Activated T-cell treated with anti-CD3 and anti-CD28 coated beads, Interleukin-2, amount 50 U/mL, for 4 hours (primary cell): Measurements from ENCODE around the gene SMYD3. TPM values are rescaled to one million over a fixed set of nuclear protein-coding genes. Genes with fewer than 3 reads are reported as not detected.

Experiments used
- ATAC-seq, 2 donors: fragments of 200-7000 bp; cut with Tn5 transposase; one replicate each; pipeline ENCODE4 v1.10.0; 2021
- DNase-seq: peaks from one replicate; pipeline ENCODE4 v3.0.0-alpha.2; 2020
- H3K27me3 Mint-ChIP-seq: one replicate; pipeline ENCODE4 v1.8.0; 2021; ENCODE audit warnings: low read depth, mixed read lengths
- H3K36me3 Mint-ChIP-seq: one replicate; pipeline ENCODE4 v1.8.0; 2022; ENCODE audit warnings: mixed read lengths; ENCODE audit not compliant: insufficient read depth
- H3K4me1 Mint-ChIP-seq: one replicate; pipeline ENCODE4 v1.8.0; 2021; ENCODE audit warnings: low read depth, mixed read lengths
- H3K4me3 Mint-ChIP-seq: one replicate; pipeline ENCODE4 v1.8.0; 2021; ENCODE audit warnings: mild to moderate bottlenecking, moderate library complexity, mixed read lengths
- H3K9me3 Mint-ChIP-seq: one replicate; pipeline ENCODE4 v1.8.0; 2021; ENCODE audit warnings: mixed read lengths
- total RNA-seq, 3 donors: library from RNA; stranded (reverse); gene quantifications; one replicate each; pipeline ENCODE4 v1.2.1, GENCODE V29; 2021

SMYD3 gene
- total RNA-seq, 3 donors from 2014 or later = 10.7 to 13.0 (median 11.9) TPM

GRCh38 chr1:246064891-246065290 is 442.2 kb downstream of the SMYD3 start:
- Mint-ChIP-seq H3K9me3 (no peaks in the 10 kb centered on the region), H3K36me3 (peaks cover 2% of the 10 kb centered on the region), H3K27me3 (no peaks in the 10 kb centered on the region), H3K4me3 (no peak overlapping the region), H3K4me1 (peaks cover 12% of the 10 kb centered on the region)
- no peak for ATAC-seq
- DNase-seq = no peak

GRCh38 chr1:246063013-246063616 is 444.0 kb downstream of the SMYD3 start:
- Mint-ChIP-seq H3K9me3 (no peaks in the 10 kb centered on the region), H3K27me3 (no peaks in the 10 kb centered on the region), H3K4me3 (no peak overlapping the region), H3K4me1 (peaks cover 7% of the 10 kb centered on the region), H3K36me3 (peaks cover 2% of the 10 kb centered on the region)
- no peak for DNase-seq
- ATAC-seq = no peak

- no peak for ATAC-seq
Measured at GRCh38 chr1:246058466-246058865, 448.6 kb downstream of the SMYD3 start.

GRCh38 chr1:246052603-246053002 is 454.5 kb downstream of the SMYD3 start:
- ATAC-seq = no peak
- H3K4me3 Mint-ChIP-seq = no peak overlapping the region
- peaks cover 8% of the 10 kb centered on the region for H3K9me3 Mint-ChIP-seq
- no peaks in the 10 kb centered on the region for H3K4me1 Mint-ChIP-seq
- peaks cover 19% of the 10 kb centered on the region for H3K36me3 Mint-ChIP-seq
- H3K27me3 Mint-ChIP-seq = no peaks in the 10 kb centered on the region
- no peak for DNase-seq

More at GRCh38 chr1:246058466-246058865, 448.6 kb downstream of the SMYD3 start:
- Mint-ChIP-seq H3K9me3 (peaks cover 8% of the 10 kb centered on the region), H3K27me3 (no peaks in the 10 kb centered on the region), H3K4me3 (no peak overlapping the region), H3K36me3 (peaks cover 5% of the 10 kb centered on the region), H3K4me1 (no peaks in the 10 kb centered on the region)
- DNase-seq = no peak

- no peak for ATAC-seq
- DNase-seq = no peak
- no peaks in the 10 kb centered on the region for H3K4me1 Mint-ChIP-seq
- H3K36me3 Mint-ChIP-seq = peaks cover 19% of the 10 kb centered on the region
- H3K27me3 Mint-ChIP-seq = no peaks in the 10 kb centered on the region
- peaks cover 8% of the 10 kb centered on the region for H3K9me3 Mint-ChIP-seq
- no peak overlapping the region for H3K4me3 Mint-ChIP-seq
Measured at GRCh38 chr1:246051909-246052518, 455.1 kb downstream of the SMYD3 start.

GRCh38 chr1:246048693-246049092 is 458.4 kb downstream of the SMYD3 start:
- DNase-seq (no peak), ATAC-seq (no peak)
- Mint-ChIP-seq H3K9me3 (peaks cover under 1% of the 10 kb centered on the region), H3K27me3 (no peaks in the 10 kb centered on the region), H3K4me3 (no peak overlapping the region), H3K4me1 (no peaks in the 10 kb centered on the region), H3K36me3 (peaks cover 16% of the 10 kb centered on the region)

GRCh38 chr1:246043556-246043955 is 463.5 kb downstream of the SMYD3 start:
- Mint-ChIP-seq H3K36me3 (peaks cover 2% of the 10 kb centered on the region), H3K27me3 (no peaks in the 10 kb centered on the region), H3K4me1 (no peaks in the 10 kb centered on the region), H3K4me3 (no peak overlapping the region), H3K9me3 (no peaks in the 10 kb centered on the region)
- DNase-seq (no peak), ATAC-seq (no peak)

- Mint-ChIP-seq H3K9me3 (no peaks in the 10 kb centered on the region), H3K36me3 (peaks cover 2% of the 10 kb centered on the region), H3K4me3 (no peak overlapping the region), H3K27me3 (no peaks in the 10 kb centered on the region), H3K4me1 (no peaks in the 10 kb centered on the region)
- no peak for DNase-seq
- ATAC-seq = no peak
Measured at GRCh38 chr1:246041360-246041759, 465.7 kb downstream of the SMYD3 start.

- Mint-ChIP-seq H3K9me3 (no peaks in the 10 kb centered on the region), H3K36me3 (peaks cover 2% of the 10 kb centered on the region), H3K27me3 (no peaks in the 10 kb centered on the region), H3K4me3 (no peak overlapping the region), H3K4me1 (no peaks in the 10 kb centered on the region)
- DNase-seq = no peak
- no peak for ATAC-seq
Measured at GRCh38 chr1:246040200-246040890, 466.7 kb downstream of the SMYD3 start.

GRCh38 chr1:246039584-246039983 is 467.5 kb downstream of the SMYD3 start:
- no peaks in the 10 kb centered on the region for H3K9me3 Mint-ChIP-seq
- no peak for ATAC-seq
- DNase-seq = no peak
- peaks cover 2% of the 10 kb centered on the region for H3K36me3 Mint-ChIP-seq
- H3K4me3 Mint-ChIP-seq = no peak overlapping the region
- H3K27me3 Mint-ChIP-seq = no peaks in the 10 kb centered on the region
- H3K4me1 Mint-ChIP-seq = no peaks in the 10 kb centered on the region

- Mint-ChIP-seq H3K4me1 (no peaks in the 10 kb centered on the region), H3K27me3 (no peaks in the 10 kb centered on the region), H3K36me3 (no peaks in the 10 kb centered on the region), H3K9me3 (no peaks in the 10 kb centered on the region), H3K4me3 (no peak overlapping the region)
- ATAC-seq (no peak), DNase-seq (no peak)
Measured at GRCh38 chr1:246037832-246038231, 469.2 kb downstream of the SMYD3 start.

- no peaks in the 10 kb centered on the region for H3K4me1 Mint-ChIP-seq
- no peaks in the 10 kb centered on the region for H3K27me3 Mint-ChIP-seq
- DNase-seq (no peak), ATAC-seq (no peak)
- no peaks in the 10 kb centered on the region for H3K9me3 Mint-ChIP-seq
- H3K36me3 Mint-ChIP-seq = no peaks in the 10 kb centered on the region
- no peak overlapping the region for H3K4me3 Mint-ChIP-seq
Measured at GRCh38 chr1:246036175-246036574, 470.9 kb downstream of the SMYD3 start.

GRCh38 chr1:246035060-246035541 is 472.0 kb downstream of the SMYD3 start:
- Mint-ChIP-seq H3K36me3 (no peaks in the 10 kb centered on the region), H3K27me3 (no peaks in the 10 kb centered on the region), H3K9me3 (peaks cover 3% of the 10 kb centered on the region), H3K4me3 (no peak overlapping the region), H3K4me1 (no peaks in the 10 kb centered on the region)
- ATAC-seq = no peak
- no peak for DNase-seq

- Mint-ChIP-seq H3K27me3 (no peaks in the 10 kb centered on the region), H3K4me1 (no peaks in the 10 kb centered on the region), H3K36me3 (no peaks in the 10 kb centered on the region), H3K9me3 (peaks cover 3% of the 10 kb centered on the region), H3K4me3 (no peak overlapping the region)
- DNase-seq (no peak), ATAC-seq (no peak)
Measured at GRCh38 chr1:246034630-246035029, 472.4 kb downstream of the SMYD3 start.

- Mint-ChIP-seq H3K9me3 (peaks cover 8% of the 10 kb centered on the region), H3K4me3 (no peak overlapping the region), H3K36me3 (no peaks in the 10 kb centered on the region), H3K4me1 (no peaks in the 10 kb centered on the region), H3K27me3 (no peaks in the 10 kb centered on the region)
- no peak for ATAC-seq
- no peak for DNase-seq
Measured at GRCh38 chr1:246032984-246033383, 474.1 kb downstream of the SMYD3 start.
